K562 treated with DMSO at 1 percent for 4 hours (cell line): Measurements from ENCODE around the gene PTGDR. TPM values are rescaled to one million over a fixed set of nuclear protein-coding genes. Genes with fewer than 3 reads are reported as not detected.

Source experiments
- total RNA-seq: library from RNA; unstranded; fragments of 300-600 nt; gene quantifications from 2 replicates; pipeline ENCODE4 v1.2.3, GENCODE V29; 2022; ENCODE audit not compliant: insufficient read depth

The PTGDR gene
- not detected in 2 replicates for total RNA-seq

GRCh38 chr14:52267501-52268278 lies at the start of gene PTGDR:
TSS of gene PTGDR (plus strand) at chr14:52267698. CDS start at chr14:52267815, 117 bp downstream.

GRCh38 chr14:52313903-52314594 lies 46.6 kb downstream of the PTGDR start, which contains the start of gene PTGER2:
TSS of gene PTGER2 (plus strand) at chr14:52314312. CDS start at chr14:52314549, 237 bp downstream.

Other genes with a start within 250 kb of the PTGDR start
- gene NID2, start 198.6 kb upstream of the PTGDR start, total RNA-seq = not detected in 2 replicates
- gene PTGER2, start 46.6 kb downstream of the PTGDR start, total RNA-seq = not detected in 2 replicates